Gastroesophageal sphincter (tissue), 4 donors: Measurements from ENCODE around the gene CCT7. TPM values are rescaled to one million over a fixed set of nuclear protein-coding genes. Genes with fewer than 3 reads are reported as not detected.

Source experiments
- ATAC-seq: fragments of 150-250 bp; one replicate; pipeline ENCODE4 v1.9.1; 2016; ENCODE audit warnings: mild to moderate bottlenecking, moderate library complexity
- H3K27ac ChIP-seq, 4 donors: fragments of 200-600 bp; sonication (generic) in 3 of 4; 1 replicate in 3 of 4; 2 replicates in 1 of 4; pipeline ENCODE4 v1.5.1; 2016 to 2019
- H3K27me3 ChIP-seq: fragments of 200-600 bp; sonication (generic); one replicate; pipeline ENCODE4 v1.5.1; 2019
- H3K36me3 ChIP-seq, 2 donors: fragments of 200-600 bp; sonication (generic); one replicate each; pipeline ENCODE4 v1.5.1; 2019; ENCODE audit warnings: control low read depth in 1 of 2
- H3K4me1 ChIP-seq, 3 donors: fragments of 200-600 bp; sonication (generic); 1 replicate in 2 of 3; 2 replicates in 1 of 3; pipeline ENCODE4 v1.5.1; 2016 to 2019; ENCODE audit warnings: control low read depth in 2 of 3
- H3K4me3 ChIP-seq, 2 donors: fragments of 200-600 bp; sonication (generic); one replicate each; pipeline ENCODE4 v1.5.1; 2019; ENCODE audit warnings: mild to moderate bottlenecking in 1 of 2, moderate library complexity in 1 of 2
- H3K9me3 ChIP-seq, 3 donors: fragments of 200-600 bp; sonication (generic); one replicate each; pipeline ENCODE4 v1.5.1; 2017 to 2019; ENCODE audit warnings: control low read depth in 2 of 3
- CTCF ChIP-seq, 4 experiments: fragments of 200-600 bp in 2 of 4; fragments of 450-650 bp in 2 of 4; sonication (generic) in 1 of 4; IDR thresholded peaks; one replicate each; pipeline ENCODE4 v1.5.1; 2017 to 2019; ENCODE audit warnings: antibody characterized with exemption in 4 of 4, mild to moderate bottlenecking in 2 of 4, moderate library complexity in 2 of 4
- EP300 ChIP-seq: sonication (generic); formaldehyde crosslinking; IDR thresholded peaks from one replicate; pipeline ENCODE4 v1.6.1; 2017; ENCODE audit warnings: antibody characterized with exemption, mild to moderate bottlenecking
- POLR2A ChIP-seq, 2 donors: fragments of 450-650 bp; IDR thresholded peaks; one replicate each; pipeline ENCODE4 v1.6.1; 2017; ENCODE audit warnings: antibody characterized with exemption in 2 of 2, mild to moderate bottlenecking in 2 of 2, moderate library complexity in 1 of 2
- POLR2AphosphoS5 ChIP-seq: sonication (generic); formaldehyde crosslinking; IDR thresholded peaks from one replicate; pipeline ENCODE4 v1.6.1; 2017; ENCODE audit warnings: antibody characterized with exemption
- whole genome bisulfite sequencing, 2 donors: methylation state at CpG; one replicate each; pipeline ENCODE4 v1.1.5; 2018; ENCODE audit warnings: low coverage in 1 of 2; 5-methylcytosine and 5-hydroxymethylcytosine counted together
- total RNA-seq, 4 donors: library from RNA; depleted of rRNA; stranded (reverse); fragments of >200 nt; gene quantifications; one replicate each; pipeline ENCODE4 v1.1.0, GENCODE V29; 2016

Gene CCT7
- total RNA-seq, 4 donors from 2014 or later, result 221 to 258 (median 240) TPM

- peaks cover 0 to 28% of the 10 kb centered on the region in 2 donors for H3K36me3 ChIP-seq
- TF ChIP-seq POLR2A (IDR thresholded peaks at IDR 0.05) (no peak), CTCF (IDR thresholded peaks at IDR 0.05) (no peak), POLR2AphosphoS5 (no peak), EP300 (no peak)
- no peak overlapping the region for H3K27ac ChIP-seq
- H3K27me3 ChIP-seq, result no peaks in the 10 kb centered on the region
- no peaks in the 10 kb centered on the region for H3K4me1 ChIP-seq
- no peaks in the 10 kb centered on the region for H3K9me3 ChIP-seq
- ATAC-seq, result no peak
- no peak overlapping the region for H3K4me3 ChIP-seq
- WGBS, 2 donors, result 75 to 84% methylated on average over 2 to 4 of the region's 10 CpGs
Observed at GRCh38 chr2:73257425-73258125, 23.5 kb downstream of the CCT7 start.

DNA sequence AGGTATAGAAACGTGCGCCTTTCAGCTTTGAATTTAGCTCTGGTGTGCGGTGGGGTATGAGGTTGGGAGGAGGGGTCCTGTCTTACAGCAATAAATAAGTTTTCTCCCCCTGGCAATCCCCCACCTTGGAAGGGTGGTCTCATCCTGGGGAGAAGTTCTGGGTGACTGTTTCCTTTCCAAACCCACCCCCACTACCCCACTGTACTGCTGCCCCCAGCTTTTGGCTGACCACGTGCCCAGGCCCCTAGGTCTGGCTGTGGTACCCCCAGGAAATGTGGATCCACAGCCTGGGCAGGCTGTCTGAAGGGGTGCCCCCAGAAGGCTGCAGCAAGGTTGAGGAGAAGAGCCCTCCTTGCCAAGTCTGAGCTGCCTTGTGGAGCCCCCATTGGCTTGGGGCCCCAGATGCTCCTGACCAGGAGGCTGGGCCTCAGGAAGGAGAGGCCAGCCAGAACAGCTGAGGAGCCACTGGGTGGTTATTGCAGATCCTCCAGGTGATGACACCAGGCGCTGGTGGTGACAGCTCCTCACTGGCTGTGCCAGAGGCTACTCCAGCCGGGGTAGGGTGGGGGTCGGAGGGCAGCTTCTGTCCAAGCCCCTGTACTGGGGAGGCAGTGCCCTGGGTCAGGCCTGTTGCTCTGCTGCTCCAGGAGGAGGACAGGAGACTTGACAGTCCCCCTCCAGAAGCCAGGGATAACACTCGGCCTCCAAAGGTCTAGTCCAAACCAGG is 24.2 kb downstream of the CCT7 start:
- no peaks in the 10 kb centered on the region for H3K4me1 ChIP-seq
- H3K36me3 ChIP-seq, result peaks cover 0 to 20% of the 10 kb centered on the region in 2 donors
- no peak for ATAC-seq
- H3K4me3 ChIP-seq, result no peak overlapping the region
- H3K27me3 ChIP-seq, result no peaks in the 10 kb centered on the region
- H3K9me3 ChIP-seq, result no peaks in the 10 kb centered on the region
- TF ChIP-seq POLR2A (IDR thresholded peaks at IDR 0.05) (no peak), EP300 (no peak), POLR2AphosphoS5 (no peak), CTCF (IDR thresholded peaks at IDR 0.05) (no peak)
- WGBS, 2 donors, result 72% methylated on average over 3 of the region's 8 CpGs; no CpG with 5 or more reads in 1 of the 2 donors
- H3K27ac ChIP-seq, result no peak overlapping the region

DNA sequence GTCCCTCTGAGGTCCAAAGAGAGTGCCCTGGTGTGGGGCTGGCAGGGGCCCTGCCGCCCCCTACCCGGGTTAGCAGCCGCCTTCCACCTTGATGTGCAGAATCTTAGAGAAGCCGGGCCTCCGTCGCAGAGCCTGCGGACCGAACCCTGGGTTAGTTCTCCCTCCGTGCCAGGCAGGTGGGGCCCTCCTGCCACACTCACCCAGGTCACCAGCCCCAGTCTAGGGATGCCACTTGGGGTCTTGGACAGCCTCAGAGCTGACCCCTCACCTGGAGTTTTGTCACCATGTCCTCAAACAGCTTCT is 24.8 kb downstream of the CCT7 start:
- Histone ChIP-seq H3K27me3 (no peaks in the 10 kb centered on the region), H3K9me3 (no peaks in the 10 kb centered on the region), H3K27ac (no peak overlapping the region), H3K36me3 (peaks cover 0 to 15% of the 10 kb centered on the region in 2 donors), H3K4me3 (no peak overlapping the region), H3K4me1 (no peaks in the 10 kb centered on the region)
- no peak for TF ChIP-seq POLR2A (IDR thresholded peaks at IDR 0.05)
- TF ChIP-seq CTCF (IDR thresholded peaks at IDR 0.05), result no peak
- no peak for TF ChIP-seq POLR2AphosphoS5
- no peak for TF ChIP-seq EP300
- 90% methylated on average over 4 of the region's 9 CpGs; no CpG with 5 or more reads in 1 of the 2 donors for WGBS, 2 donors
- ATAC-seq, result no peak

GRCh38 chr2:73259276-73259675 is 25.2 kb downstream of the CCT7 start:
- H3K4me1 ChIP-seq, result no peaks in the 10 kb centered on the region
- no peak overlapping the region for H3K4me3 ChIP-seq
- no peak overlapping the region for H3K27ac ChIP-seq
- H3K27me3 ChIP-seq, result no peaks in the 10 kb centered on the region
- H3K9me3 ChIP-seq, result no peaks in the 10 kb centered on the region
- no peak for ATAC-seq
- peaks cover 0 to 11% of the 10 kb centered on the region in 2 donors for H3K36me3 ChIP-seq
- WGBS, 2 donors, result 79 to 83% methylated on average over 1 to 3 of the region's 8 CpGs
- TF ChIP-seq POLR2AphosphoS5 (no peak), POLR2A (IDR thresholded peaks at IDR 0.05) (no peak), CTCF (IDR thresholded peaks at IDR 0.05) (no peak), EP300 (no peak)
